HepG2 (cell line): ENCODE measurements around the gene POLE. TPM values are rescaled to one million over a fixed set of nuclear protein-coding genes. Genes with fewer than 3 reads are reported as not detected.

Experiments
- ATAC-seq: fragments of 200-7000 bp; cut with Tn5 transposase; 3 replicates; pipeline ENCODE4 v1.9.1; 2020; ENCODE audit warnings: mild to moderate bottlenecking, moderate library complexity
- BruUV-seq: library from RNA; stranded (reverse); fragments of 400-500 nt; replicated peaks from 2 replicates; lab custom pipeline; 2021; lab: Mats Ljungman, UMichigan
- CTCF ChIA-PET: fragments of 300-600 bp; formaldehyde crosslinking; extraction: SDS; loops from one replicate; lab custom pipeline; 2021; ENCODE audit warnings: low total read pairs, inconsistent platforms, low intra/inter-chr PET ratio; lab: Yijun Ruan, JAX
- POLR2A ChIA-PET: fragments of 350-600 bp; sonication (Branson Sonifier 250); formaldehyde crosslinking; loops from one replicate; lab custom pipeline; 2020; ENCODE audit warnings: antibody characterized with exemption, inconsistent platforms; lab: Yijun Ruan, JAX
- DNase-seq: peaks from one replicate; pipeline ENCODE4 v3.0.0-alpha.2; 2015; ENCODE audit warnings: low spot score
- FAIRE-seq: peaks from 3 replicates; lab custom pipeline; 2011; peaks lifted over from hg19 to GRCh38; lab: Jason Lieb, UNC
- H2AFZ ChIP-seq: one replicate; pipeline ENCODE4 v1.6.1; 2011; ENCODE audit warnings: low read length, inconsistent platforms
- H3K27ac ChIP-seq: fragments of 300-600 bp; 3 replicates; pipeline ENCODE4 v1.8.0; 2011; ENCODE audit warnings: mixed run types, mild to moderate bottlenecking, mixed read lengths, low read length, inconsistent platforms; ENCODE audit not compliant: insufficient read depth; ENCODE audit errors: extremely low read length
- H3K27me3 ChIP-seq, 2 experiments: fragments of 200-600 bp in 1 of 2; 2 replicates in 1 of 2; 3 replicates in 1 of 2; pipeline versions ENCODE4 v1.6.0 to v1.8.0; 2011; ENCODE audit warnings: low read length in 2 of 2, mild to moderate bottlenecking in 2 of 2, moderate library complexity in 2 of 2, inconsistent platforms in 1 of 2; ENCODE audit not compliant: insufficient read depth in 2 of 2, control insufficient read depth in 1 of 2
- H3K36me3 ChIP-seq, 2 experiments: fragments of 200-600 bp in 1 of 2; replicated peaks in 1 of 2; 2 replicates in 1 of 2; 3 replicates in 1 of 2; pipeline versions ENCODE4 v1.5.1 to v1.8.0; 2011; ENCODE audit warnings: low read length in 2 of 2, inconsistent platforms in 1 of 2; ENCODE audit not compliant: insufficient read depth in 2 of 2, control insufficient read depth in 1 of 2
- H3K4me1 ChIP-seq: 2 replicates; pipeline ENCODE4 v1.5.1; 2012; ENCODE audit warnings: low read length, inconsistent platforms; ENCODE audit not compliant: insufficient read depth
- H3K4me2 ChIP-seq: 2 replicates; pipeline ENCODE4 v1.6.0; 2011; ENCODE audit warnings: low read depth, low read length, inconsistent platforms
- H3K4me3 ChIP-seq, 3 experiments: fragments of 200-600 bp in 1 of 3; sonication (generic), shearing (Covaris generic) in 1 of 3; replicated peaks in 1 of 3; 2 replicates each; pipeline ENCODE4 v1.5.1; 2011 to 2016; ENCODE audit warnings: low read length in 3 of 3, inconsistent platforms in 2 of 3, low read depth in 2 of 3, mild to moderate bottlenecking in 2 of 3, control low read depth in 1 of 3, mixed read lengths in 1 of 3; ENCODE audit not compliant: insufficient read depth in 1 of 3
- H3K79me2 ChIP-seq: one replicate; pipeline ENCODE4 v1.6.1; 2011; ENCODE audit warnings: low read length, inconsistent platforms; ENCODE audit not compliant: insufficient read depth
- H3K9ac ChIP-seq: 2 replicates; pipeline ENCODE4 v1.6.0; 2011; ENCODE audit warnings: mild to moderate bottlenecking, low read depth, low read length, inconsistent platforms; ENCODE audit not compliant: insufficient read depth
- H3K9me3 ChIP-seq: 2 replicates; pipeline ENCODE4 v1.5.1; 2012; ENCODE audit warnings: mild to moderate bottlenecking, low read length
- H4K20me1 ChIP-seq: 2 replicates; pipeline ENCODE4 v1.6.0; 2011; ENCODE audit warnings: inconsistent platforms, mild to moderate bottlenecking, low read length, moderate library complexity; ENCODE audit not compliant: insufficient read depth
- AGO2 ChIP-seq: fragments of 200-400 bp; formaldehyde crosslinking; optimal IDR thresholded peaks from 2 replicates; pipeline ENCODE3; 2017; ENCODE audit warnings: mild to moderate bottlenecking, low read depth, low read length, moderate library complexity
- IRF2 ChIP-seq: IDR thresholded peaks from 2 replicates; pipeline ENCODE4 v1.6.1; 2018; ENCODE audit warnings: missing genetic modification reagents, missing compliant biosample characterization
- RBM22 ChIP-seq: fragments of 200-400 bp; formaldehyde crosslinking; optimal IDR thresholded peaks from 2 replicates; pipeline ENCODE3; 2017; ENCODE audit warnings: mild to moderate bottlenecking, low read length, moderate library complexity
- ZNF441 ChIP-seq: sonication (generic); formaldehyde crosslinking; IDR thresholded peaks from 2 replicates; pipeline ENCODE4 v1.7.0; 2021; ENCODE audit warnings: missing genetic modification reagents, borderline replicate concordance
- ZNF652 ChIP-seq: IDR thresholded peaks from 2 replicates; pipeline ENCODE4 v1.6.1; 2016; ENCODE audit warnings: low read depth, borderline replicate concordance
- WGBS: methylation state at CpG from one replicate; pipeline ENCODE4 v1.1.6; 2017; ENCODE audit warnings: low lambda C conversion rate; 5-methylcytosine and 5-hydroxymethylcytosine counted together
- in situ Hi-C: cut with HindIII; loops from 2 replicates; pipeline ENCODE4 v1.10.0; 2017; ENCODE audit warnings: low pct_unique_long_range_greater_than_20kb; ENCODE audit not compliant: extremely low pct_ligation_motif_present
- intact Hi-C: fragments of 100-400 bp; cut with micrococcal nuclease; formaldehyde crosslinking; loops from one replicate; pipeline ENCODE4 v1.10.0; 2022; ENCODE audit not compliant: unreplicated experiment
- polyA plus RNA-seq, 8 experiments: library from polyadenylated mRNA; depleted of rRNA in 3 of 8; stranded (reverse) in 7 of 8; unstranded in 1 of 8; fragments of >200 nt; fragmentation: Illumina TruSeq in 4 of 8; extraction: Trizol in 4 of 8; gene quantifications; 2 replicates each; pipeline versions ENCODE4 v1.2.1 to v1.2.3, GENCODE V29; 2011 to 2016; ENCODE audit warnings: low read depth in 4 of 8, missing spikeins in 1 of 8, mixed read lengths in 1 of 8; ENCODE audit not compliant: insufficient read depth in 1 of 8
- total RNA-seq, 5 experiments: library from RNA; depleted of rRNA; stranded (reverse); fragments of >200 nt; fragmentation: Illumina TruSeq; extraction: Trizol; gene quantifications; 2 replicates each; pipeline ENCODE4 v1.2.3, GENCODE V29; 2016; ENCODE audit warnings: low read depth in 1 of 5
- TF ChIP-seq, protein P1 (sequence below): IDR thresholded peaks from 2 replicates; pipeline ENCODE4 v1.6.1; 2016; ENCODE audit warnings: low read depth, missing genetic modification reagents, missing compliant biosample characterization

POLE gene
- total and polyA plus RNA-seq, 2 of the 13 experiments (the other 11 are each of a cell fraction or from before 2014, with no cell fraction given): 25.3 to 52.2 TPM

DNA sequence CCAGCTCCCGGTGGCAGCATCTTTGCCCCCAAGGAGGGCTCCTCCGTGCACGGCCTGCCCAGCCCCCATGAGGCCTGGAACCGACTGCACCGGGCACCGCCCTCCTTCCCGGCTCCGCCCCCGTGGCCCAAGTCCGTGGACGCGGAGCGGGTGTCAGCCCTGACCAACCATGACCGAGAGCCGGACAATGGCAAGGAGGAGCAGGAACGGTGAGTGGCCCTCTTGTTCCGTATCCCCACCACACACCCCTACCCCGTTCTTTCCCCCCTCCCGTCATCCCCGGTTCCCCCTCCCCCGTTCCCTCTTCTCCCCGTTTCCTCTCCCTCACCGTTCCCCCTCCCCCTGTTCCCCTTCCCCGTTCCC lies 105.1 kb downstream of the POLE start:
- Histone ChIP-seq H3K36me3 (peaks cover 3 to 7% of the 10 kb centered on the region in 2 experiments; a peak in 1 of 5 replicates), H2AFZ (no peak overlapping the region), H3K79me2 (no peaks in the 10 kb centered on the region), H4K20me1 (no peaks in the 10 kb centered on the region), H3K4me3 (no peak overlapping the region), H3K4me1 (no peaks in the 10 kb centered on the region), H3K9ac (no peak overlapping the region), H3K4me2 (no peak overlapping the region), H3K27ac (no peak overlapping the region), H3K27me3 (no peaks in the 10 kb centered on the region), H3K9me3 (no peaks in the 10 kb centered on the region)
- intact Hi-C loops (no loop called here), in situ Hi-C loops (no loop called here)
- WGBS: 96% methylated on average over 24 of the region's 24 CpGs
- no peak for ATAC-seq
- ChIA-PET POLR2A (no interaction called here), CTCF (no interaction called here)
- no peak for FAIRE-seq
- DNase-seq: no peak
- no TSS peak for BruUV-seq
- TF ChIP-seq RBM22 (peak; percentile 39), ZNF652 (CRISPR knock-in tag) (no peak)

DNA sequence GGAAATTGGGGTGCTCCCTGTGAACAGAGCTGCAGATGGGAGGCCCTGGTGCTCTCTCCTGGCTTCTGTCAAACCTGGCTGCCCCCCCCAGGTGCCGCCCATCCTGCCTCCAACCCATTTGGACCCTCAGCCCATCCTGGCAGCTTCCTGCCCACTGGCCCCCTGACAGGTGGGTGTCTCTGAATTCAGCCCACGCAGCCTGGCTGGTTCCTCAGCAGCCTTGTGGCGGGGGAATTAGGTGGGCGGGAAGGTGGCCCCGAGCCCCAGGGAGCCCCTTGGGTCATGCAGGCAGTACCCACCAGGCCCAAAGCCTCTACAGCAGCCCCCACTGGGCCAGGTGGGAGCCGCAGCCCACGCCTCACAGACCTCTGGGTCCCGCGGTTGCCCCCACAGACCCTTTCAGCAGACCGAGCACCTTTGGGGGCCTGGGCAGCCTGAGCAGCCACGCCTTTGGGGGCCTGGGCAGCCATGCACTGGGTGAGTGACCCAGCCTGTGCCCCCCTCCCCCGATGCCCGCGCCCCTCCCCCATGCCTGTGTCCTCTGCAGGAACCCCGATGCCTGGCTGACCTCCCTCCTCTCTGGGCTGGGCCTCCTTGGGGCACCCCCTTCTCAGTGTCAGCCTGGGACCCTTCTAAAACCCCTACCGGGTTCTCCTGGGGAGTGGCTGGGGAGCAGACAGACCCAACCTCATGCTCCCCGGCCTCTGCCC lies 105.6 kb downstream of the POLE start:
- no peak overlapping the region for H3K4me2 ChIP-seq
- TF ChIP-seq AGO2: peak; percentile 50
- TF ChIP-seq ZNF441 (CRISPR knock-in tag): no peak
- no peak for TF ChIP-seq IRF2 (CRISPR knock-in tag)
- TF ChIP-seq, protein P1, sequence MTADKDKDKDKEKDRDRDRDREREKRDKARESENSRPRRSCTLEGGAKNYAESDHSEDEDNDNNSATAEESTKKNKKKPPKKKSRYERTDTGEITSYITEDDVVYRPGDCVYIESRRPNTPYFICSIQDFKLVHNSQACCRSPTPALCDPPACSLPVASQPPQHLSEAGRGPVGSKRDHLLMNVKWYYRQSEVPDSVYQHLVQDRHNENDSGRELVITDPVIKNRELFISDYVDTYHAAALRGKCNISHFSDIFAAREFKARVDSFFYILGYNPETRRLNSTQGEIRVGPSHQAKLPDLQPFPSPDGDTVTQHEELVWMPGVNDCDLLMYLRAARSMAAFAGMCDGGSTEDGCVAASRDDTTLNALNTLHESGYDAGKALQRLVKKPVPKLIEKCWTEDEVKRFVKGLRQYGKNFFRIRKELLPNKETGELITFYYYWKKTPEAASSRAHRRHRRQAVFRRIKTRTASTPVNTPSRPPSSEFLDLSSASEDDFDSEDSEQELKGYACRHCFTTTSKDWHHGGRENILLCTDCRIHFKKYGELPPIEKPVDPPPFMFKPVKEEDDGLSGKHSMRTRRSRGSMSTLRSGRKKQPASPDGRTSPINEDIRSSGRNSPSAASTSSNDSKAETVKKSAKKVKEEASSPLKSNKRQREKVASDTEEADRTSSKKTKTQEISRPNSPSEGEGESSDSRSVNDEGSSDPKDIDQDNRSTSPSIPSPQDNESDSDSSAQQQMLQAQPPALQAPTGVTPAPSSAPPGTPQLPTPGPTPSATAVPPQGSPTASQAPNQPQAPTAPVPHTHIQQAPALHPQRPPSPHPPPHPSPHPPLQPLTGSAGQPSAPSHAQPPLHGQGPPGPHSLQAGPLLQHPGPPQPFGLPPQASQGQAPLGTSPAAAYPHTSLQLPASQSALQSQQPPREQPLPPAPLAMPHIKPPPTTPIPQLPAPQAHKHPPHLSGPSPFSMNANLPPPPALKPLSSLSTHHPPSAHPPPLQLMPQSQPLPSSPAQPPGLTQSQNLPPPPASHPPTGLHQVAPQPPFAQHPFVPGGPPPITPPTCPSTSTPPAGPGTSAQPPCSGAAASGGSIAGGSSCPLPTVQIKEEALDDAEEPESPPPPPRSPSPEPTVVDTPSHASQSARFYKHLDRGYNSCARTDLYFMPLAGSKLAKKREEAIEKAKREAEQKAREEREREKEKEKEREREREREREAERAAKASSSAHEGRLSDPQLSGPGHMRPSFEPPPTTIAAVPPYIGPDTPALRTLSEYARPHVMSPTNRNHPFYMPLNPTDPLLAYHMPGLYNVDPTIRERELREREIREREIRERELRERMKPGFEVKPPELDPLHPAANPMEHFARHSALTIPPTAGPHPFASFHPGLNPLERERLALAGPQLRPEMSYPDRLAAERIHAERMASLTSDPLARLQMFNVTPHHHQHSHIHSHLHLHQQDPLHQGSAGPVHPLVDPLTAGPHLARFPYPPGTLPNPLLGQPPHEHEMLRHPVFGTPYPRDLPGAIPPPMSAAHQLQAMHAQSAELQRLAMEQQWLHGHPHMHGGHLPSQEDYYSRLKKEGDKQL (CRISPR knock-in tag): no peak

More for the DNA sequence above, 105.6 kb downstream of the POLE start:
- no peaks in the 10 kb centered on the region for H3K4me1 ChIP-seq
- FAIRE-seq (no peak), ATAC-seq (no peak), DNase-seq (no peak)
- CTCF ChIA-PET: no interaction called here
- no peak overlapping the region for H3K4me3 ChIP-seq
- WGBS: 81% methylated on average over 6 of the region's 17 CpGs
- POLR2A ChIA-PET: no interaction called here
- H3K79me2 ChIP-seq: no peaks in the 10 kb centered on the region
- intact Hi-C loops (no loop called here), in situ Hi-C loops (no loop called here)
- no TSS peak for BruUV-seq
- no peak overlapping the region for H2AFZ ChIP-seq
- H3K27me3 ChIP-seq: no peaks in the 10 kb centered on the region
- H3K36me3 ChIP-seq: peaks cover 3 to 7% of the 10 kb centered on the region in 2 experiments; a peak in 2 of 5 replicates
- no peaks in the 10 kb centered on the region for H4K20me1 ChIP-seq
- no peak overlapping the region for H3K9ac ChIP-seq
- no peak overlapping the region for H3K27ac ChIP-seq
- no peaks in the 10 kb centered on the region for H3K9me3 ChIP-seq
